Tibial nerve (tissue), 4 donors: ENCODE results near the gene SUMF1. TPM values are rescaled to one million over a fixed set of nuclear protein-coding genes. Genes with fewer than 3 reads are reported as not detected.

Experiments
- DNase-seq, 2 donors: peaks; one replicate each; pipeline ENCODE4 v3.0.0-alpha.2; 2019; ENCODE audit warnings: low spot score in 2 of 2
- H3K27ac ChIP-seq, 4 donors: fragments of 200-600 bp; sonication (generic) in 3 of 4; one replicate each; pipeline ENCODE4 v1.5.1; 2017 to 2019; ENCODE audit warnings: mild to moderate bottlenecking in 1 of 4
- H3K27me3 ChIP-seq, 2 donors: fragments of 200-600 bp; sonication (generic) in 1 of 2; one replicate each; pipeline versions ENCODE4 v1.5.1 to v1.6.0; 2017 to 2019
- H3K36me3 ChIP-seq, 3 donors: fragments of 200-600 bp; sonication (generic); one replicate each; pipeline ENCODE4 v1.5.1; 2018 to 2019
- H3K4me1 ChIP-seq, 4 donors: fragments of 200-600 bp; sonication (generic) in 3 of 4; one replicate each; pipeline ENCODE4 v1.5.1; 2017 to 2019
- H3K4me3 ChIP-seq, 4 donors: fragments of 200-600 bp; sonication (generic) in 3 of 4; one replicate each; pipeline ENCODE4 v1.5.1; 2017 to 2019; ENCODE audit warnings: mild to moderate bottlenecking in 1 of 4, moderate library complexity in 1 of 4
- H3K9me3 ChIP-seq, 4 donors: fragments of 200-600 bp; sonication (generic) in 3 of 4; one replicate each; pipeline ENCODE4 v1.5.1; 2017 to 2019
- EP300 ChIP-seq, 2 donors: sonication (generic); formaldehyde crosslinking; IDR thresholded peaks; one replicate each; pipeline ENCODE4 v1.6.1; 2017; ENCODE audit warnings: antibody characterized with exemption in 2 of 2, mild to moderate bottlenecking in 1 of 2
- POLR2A ChIP-seq, 2 donors: fragments of 450-650 bp; IDR thresholded peaks; one replicate each; pipeline ENCODE4 v1.6.1; 2017; ENCODE audit warnings: antibody characterized with exemption in 2 of 2, mild to moderate bottlenecking in 2 of 2, moderate library complexity in 2 of 2
- WGBS, 2 donors: methylation state at CpG; one replicate each; pipeline ENCODE4 v1.1.5; 2018; 5-methylcytosine and 5-hydroxymethylcytosine counted together
- total RNA-seq, 4 donors: library from RNA; depleted of rRNA; stranded (reverse); fragments of >200 nt; gene quantifications; one replicate each; pipeline ENCODE4 v1.1.0, GENCODE V29; 2016
- TF ChIP-seq, protein P1 (sequence below), 5 experiments: fragments of 200-600 bp in 3 of 5; fragments of 450-650 bp in 2 of 5; sonication (generic) in 3 of 5; IDR thresholded peaks; one replicate each; pipeline ENCODE4 v1.5.1; 2016 to 2019; ENCODE audit warnings: antibody characterized with exemption in 5 of 5, mild to moderate bottlenecking in 3 of 5, moderate library complexity in 2 of 5

SUMF1 gene
- total RNA-seq, 4 donors from 2014 or later: 49.2 to 70.6 (median 63.8) TPM

DNA sequence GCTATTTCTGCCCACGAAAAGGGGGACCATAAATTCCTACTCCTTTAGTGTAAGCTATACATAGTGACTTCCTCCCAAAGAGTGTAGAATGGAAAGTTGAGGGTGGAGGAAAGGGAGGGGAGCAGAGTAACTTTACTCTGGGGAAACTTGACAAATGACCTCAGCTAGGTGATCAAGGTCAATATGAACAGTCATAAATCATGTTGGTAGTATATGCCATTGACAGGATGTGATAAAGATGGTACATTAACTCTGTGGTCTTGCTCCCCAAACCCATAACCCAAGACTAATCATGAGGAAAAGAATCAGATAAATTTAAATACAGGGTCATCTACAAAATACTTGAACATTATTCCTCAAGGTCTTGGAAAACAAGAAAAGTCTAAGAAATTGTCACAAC is 145.3 kb downstream of the SUMF1 start:
- peaks cover 0 to 22% (median 0%) of the 10 kb centered on the region in 3 donors for H3K36me3 ChIP-seq
- WGBS, 2 donors: 78 to 83% methylated on average over 1 of the region's 1 CpG
- H3K4me3 ChIP-seq: no peak overlapping the region
- TF ChIP-seq, protein P1, sequence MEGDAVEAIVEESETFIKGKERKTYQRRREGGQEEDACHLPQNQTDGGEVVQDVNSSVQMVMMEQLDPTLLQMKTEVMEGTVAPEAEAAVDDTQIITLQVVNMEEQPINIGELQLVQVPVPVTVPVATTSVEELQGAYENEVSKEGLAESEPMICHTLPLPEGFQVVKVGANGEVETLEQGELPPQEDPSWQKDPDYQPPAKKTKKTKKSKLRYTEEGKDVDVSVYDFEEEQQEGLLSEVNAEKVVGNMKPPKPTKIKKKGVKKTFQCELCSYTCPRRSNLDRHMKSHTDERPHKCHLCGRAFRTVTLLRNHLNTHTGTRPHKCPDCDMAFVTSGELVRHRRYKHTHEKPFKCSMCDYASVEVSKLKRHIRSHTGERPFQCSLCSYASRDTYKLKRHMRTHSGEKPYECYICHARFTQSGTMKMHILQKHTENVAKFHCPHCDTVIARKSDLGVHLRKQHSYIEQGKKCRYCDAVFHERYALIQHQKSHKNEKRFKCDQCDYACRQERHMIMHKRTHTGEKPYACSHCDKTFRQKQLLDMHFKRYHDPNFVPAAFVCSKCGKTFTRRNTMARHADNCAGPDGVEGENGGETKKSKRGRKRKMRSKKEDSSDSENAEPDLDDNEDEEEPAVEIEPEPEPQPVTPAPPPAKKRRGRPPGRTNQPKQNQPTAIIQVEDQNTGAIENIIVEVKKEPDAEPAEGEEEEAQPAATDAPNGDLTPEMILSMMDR (IDR thresholded peaks at IDR 0.05): no peak
- TF ChIP-seq POLR2A (IDR thresholded peaks at IDR 0.05): no peak
- no peak for TF ChIP-seq EP300 (IDR thresholded peaks at IDR 0.05)
- DNase-seq: no peak
- peaks cover 0 to 37% (median 0%) of the 10 kb centered on the region in 4 donors for H3K4me1 ChIP-seq
- no peaks in the 10 kb centered on the region for H3K27me3 ChIP-seq
- H3K9me3 ChIP-seq: peaks cover 0 to 3% (median 0%) of the 10 kb centered on the region in 4 donors
- H3K27ac ChIP-seq: no peak overlapping the region

DNA sequence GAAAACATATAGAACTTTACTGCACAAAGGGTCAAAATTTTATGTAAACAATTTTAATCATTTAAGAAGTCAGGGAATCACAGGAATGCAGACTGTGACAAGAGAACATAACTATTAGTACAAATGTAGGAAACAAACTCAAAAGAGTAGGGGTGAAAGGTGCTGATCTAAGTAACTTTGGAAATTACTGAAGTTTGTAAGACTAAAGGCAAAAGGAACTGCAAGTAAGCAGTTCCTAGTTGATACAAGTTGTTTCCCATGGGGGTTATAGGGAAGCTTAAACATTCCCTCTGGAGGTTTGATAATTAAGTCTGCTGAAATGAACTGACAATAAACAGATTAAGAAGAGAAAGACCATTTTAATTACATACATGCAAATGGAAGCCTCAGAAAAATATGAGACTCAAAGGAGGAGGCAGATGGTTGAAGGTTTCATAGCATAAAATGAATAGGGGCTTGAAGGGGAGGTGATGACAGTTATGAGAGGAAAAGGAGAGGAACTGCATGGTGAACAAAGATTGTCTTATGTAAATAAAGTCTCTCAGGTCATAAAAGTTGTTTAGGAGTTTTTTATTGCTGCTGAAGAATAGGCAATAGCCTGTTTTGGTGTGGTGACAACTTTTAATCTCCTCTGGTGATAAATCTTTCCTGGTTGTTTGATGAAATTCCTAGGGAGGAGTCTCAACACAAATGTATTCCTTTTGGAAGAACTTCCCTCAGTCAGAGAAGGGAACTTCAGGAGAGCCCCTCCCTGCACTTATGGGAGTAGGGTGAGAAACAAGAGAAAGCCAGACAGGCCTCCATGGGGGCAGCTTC is 146.8 kb downstream of the SUMF1 start:
- Histone ChIP-seq H3K4me3 (no peak overlapping the region), H3K4me1 (peaks cover 0 to 26% (median 0%) of the 10 kb centered on the region in 4 donors), H3K9me3 (peaks cover 0 to 3% (median 0%) of the 10 kb centered on the region in 4 donors), H3K27me3 (no peaks in the 10 kb centered on the region), H3K36me3 (peaks cover 0 to 36% (median 0%) of the 10 kb centered on the region in 3 donors), H3K27ac (no peak overlapping the region)
- TF ChIP-seq, protein P1 (IDR thresholded peaks at IDR 0.05): no peak
- no peak for TF ChIP-seq POLR2A (IDR thresholded peaks at IDR 0.05)
- TF ChIP-seq EP300 (IDR thresholded peaks at IDR 0.05): no peak
- DNase-seq: no peak

DNA sequence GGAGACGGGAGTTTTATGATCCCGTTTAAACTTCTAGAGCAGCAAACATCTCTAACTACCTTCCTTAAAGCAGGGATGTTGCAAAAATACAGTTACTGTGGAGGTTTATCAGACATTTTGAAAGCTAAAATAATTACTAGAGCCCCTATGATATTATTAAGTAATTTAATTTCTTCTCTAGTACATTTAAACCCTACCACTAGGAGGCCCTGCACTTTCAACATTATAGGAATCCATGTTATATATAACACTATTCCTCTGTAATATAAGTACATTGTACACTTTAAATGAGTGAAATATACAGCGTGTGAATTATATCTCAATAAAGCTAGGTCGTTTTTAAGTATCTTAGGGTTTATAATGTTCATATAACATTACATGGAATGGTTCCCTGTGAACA is 152.4 kb downstream of the SUMF1 start:
- Histone ChIP-seq H3K4me3 (no peak overlapping the region), H3K4me1 (no peaks in the 10 kb centered on the region), H3K9me3 (peaks cover 0 to 3% (median 0%) of the 10 kb centered on the region in 4 donors), H3K27me3 (no peaks in the 10 kb centered on the region), H3K36me3 (peaks cover 0 to 70% (median 0%) of the 10 kb centered on the region in 3 donors), H3K27ac (no peak overlapping the region)
- TF ChIP-seq POLR2A (IDR thresholded peaks at IDR 0.05): no peak
- TF ChIP-seq, protein P1 (IDR thresholded peaks at IDR 0.05): no peak
- TF ChIP-seq EP300 (IDR thresholded peaks at IDR 0.05): no peak
- DNase-seq: no peak
- WGBS, 2 donors: 80 to 84% methylated on average over 4 of the region's 4 CpGs

DNA sequence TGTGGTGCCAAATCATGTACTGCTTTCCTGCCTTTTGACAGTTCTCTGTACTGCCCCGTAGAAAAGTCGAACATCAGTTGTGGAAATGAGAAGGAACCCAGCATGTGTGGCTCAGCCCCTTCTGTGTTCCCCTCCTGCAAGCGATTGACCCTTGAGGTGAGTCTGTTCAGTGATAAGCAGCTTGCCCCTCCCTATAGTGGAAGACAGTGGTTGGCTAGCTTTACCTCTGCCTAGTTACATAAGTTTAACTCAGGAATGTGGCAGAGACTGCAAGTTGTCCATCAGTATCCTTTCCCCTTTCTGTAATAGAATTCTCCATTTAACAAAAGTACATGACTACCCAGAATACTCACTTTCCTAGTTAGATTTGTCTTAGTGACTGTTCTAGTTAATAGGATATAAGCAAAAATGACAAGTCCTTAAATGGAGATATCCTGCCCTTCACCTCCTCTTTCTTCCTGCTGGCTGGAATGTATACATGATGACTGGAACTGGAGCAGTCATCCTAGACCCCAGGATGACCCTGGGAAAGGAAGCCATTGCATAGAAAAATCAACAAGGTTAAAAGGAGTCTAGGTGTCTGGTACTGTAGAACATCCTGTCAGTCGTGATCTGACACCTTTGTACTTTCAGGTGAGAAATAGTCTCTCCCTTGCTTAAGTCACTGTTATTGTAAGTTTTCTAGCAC is 153.3 kb downstream of the SUMF1 start:
- 95 to 96% methylated on average over 4 of the region's 4 CpGs for WGBS, 2 donors
- Histone ChIP-seq H3K4me1 (no peaks in the 10 kb centered on the region), H3K36me3 (peaks cover 0 to 65% (median 0%) of the 10 kb centered on the region in 3 donors), H3K27me3 (no peaks in the 10 kb centered on the region), H3K9me3 (peaks cover 0 to 3% (median 0%) of the 10 kb centered on the region in 4 donors), H3K4me3 (no peak overlapping the region), H3K27ac (no peak overlapping the region)
- DNase-seq: no peak
- TF ChIP-seq EP300 (IDR thresholded peaks at IDR 0.05) (no peak), POLR2A (IDR thresholded peaks at IDR 0.05) (no peak)
- TF ChIP-seq, protein P1 (IDR thresholded peaks at IDR 0.05): no peak

DNA sequence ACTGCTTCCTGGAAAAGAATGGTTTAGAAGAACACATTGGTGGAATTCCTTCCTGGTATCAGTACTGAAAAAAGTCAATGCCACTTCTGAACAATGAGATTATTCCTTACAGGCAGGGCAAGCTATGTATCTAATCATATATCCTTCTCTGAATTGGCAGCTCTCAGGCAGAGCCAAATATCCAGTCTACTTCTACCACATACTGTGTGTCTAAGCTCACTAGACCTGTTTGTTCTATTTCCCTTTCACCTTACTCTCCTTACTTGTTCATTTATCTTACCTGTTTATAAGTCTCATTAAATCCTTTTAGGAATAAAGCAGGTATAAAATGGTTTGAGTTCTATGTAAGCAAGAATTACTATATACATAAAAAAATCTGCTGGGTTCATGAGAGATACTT is 155.6 kb downstream of the SUMF1 start:
- no peak for DNase-seq
- H3K4me1 ChIP-seq: peaks cover 0 to 11% (median 3%) of the 10 kb centered on the region in 4 donors
- no peak overlapping the region for H3K4me3 ChIP-seq
- no peaks in the 10 kb centered on the region for H3K27me3 ChIP-seq
- H3K36me3 ChIP-seq: peaks cover 0 to 45% (median 0%) of the 10 kb centered on the region in 3 donors
- TF ChIP-seq POLR2A (IDR thresholded peaks at IDR 0.05) (no peak), EP300 (IDR thresholded peaks at IDR 0.05) (no peak)
- TF ChIP-seq, protein P1 (IDR thresholded peaks at IDR 0.05): no peak
- no peak overlapping the region for H3K27ac ChIP-seq
- no peaks in the 10 kb centered on the region for H3K9me3 ChIP-seq
